ENCODE data around the gene KRTAP10-8.

The KRTAP10-8 gene

GRCh38 chr21:44581158-44581557 is 30.7 kb upstream of the KRTAP10-8 start:
- H3K4me3 ChIP-seq (replicated peaks; ENCODE audit: low read depth, low read length), result no peak overlapping the region
- no peak for TF ChIP-seq CTCF (IDR thresholded peaks at IDR 0.05; ENCODE audit: low read depth, low read length, missing control alignments)
- DNase-seq (ENCODE audit: extremely low read depth, low read depth), result no peak

- TF ChIP-seq CTCF (IDR thresholded peaks at IDR 0.05; ENCODE audit: low read depth, low read length, missing control alignments), result no peak
- no peak overlapping the region for H3K4me3 ChIP-seq (replicated peaks; ENCODE audit: low read depth, low read length)
- DNase-seq (ENCODE audit: extremely low read depth, low read depth), result no peak
Measured at GRCh38 chr21:44582055-44582454, 29.8 kb upstream of the KRTAP10-8 start.

- DNase-seq (ENCODE audit: extremely low read depth, low read depth), result no peak
- H3K4me3 ChIP-seq (replicated peaks; ENCODE audit: low read depth, low read length), result no peak overlapping the region
- no peak for TF ChIP-seq CTCF (IDR thresholded peaks at IDR 0.05; ENCODE audit: low read depth, low read length, missing control alignments)
Measured at GRCh38 chr21:44583089-44583799, 28.6 kb upstream of the KRTAP10-8 start.

GRCh38 chr21:44583800-44584147 is 28.1 kb upstream of the KRTAP10-8 start:
- no peak overlapping the region for H3K4me3 ChIP-seq (replicated peaks; ENCODE audit: low read depth, low read length)
- no peak for TF ChIP-seq CTCF (IDR thresholded peaks at IDR 0.05; ENCODE audit: low read depth, low read length, missing control alignments)
- no peak for DNase-seq (ENCODE audit: extremely low read depth, low read depth)

- no peak for TF ChIP-seq CTCF (IDR thresholded peaks at IDR 0.05; ENCODE audit: low read depth, low read length, missing control alignments)
- DNase-seq (ENCODE audit: extremely low read depth, low read depth), result no peak
Measured at GRCh38 chr21:44585892-44586291, 26.0 kb upstream of the KRTAP10-8 start.

GRCh38 chr21:44589094-44589493 is 22.8 kb upstream of the KRTAP10-8 start:
- no peak overlapping the region for H3K4me3 ChIP-seq (replicated peaks; ENCODE audit: low read depth, low read length)
- DNase-seq (ENCODE audit: extremely low read depth, low read depth), result no peak
- TF ChIP-seq CTCF (IDR thresholded peaks at IDR 0.05; ENCODE audit: low read depth, low read length, missing control alignments), result no peak

More at GRCh38 chr21:44585892-44586291, 26.0 kb upstream of the KRTAP10-8 start:
- no peak overlapping the region for H3K4me3 ChIP-seq (replicated peaks; ENCODE audit: low read depth, low read length)

Measured in HFF-Myc (cell line).